Cardiac muscle cell (in vitro differentiated cells and primary cell): ENCODE data around the gene UBE3B. TPM values are rescaled to one million over a fixed set of nuclear protein-coding genes. Genes with fewer than 3 reads are reported as not detected.

ENCODE experiments used
- polyA plus RNA-seq: library from polyadenylated mRNA; unstranded; fragments of >200 nt; fragmentation: Nextera tagmentation; extraction: Ambion mirVana; gene quantifications from 2 replicates; pipeline ENCODE4 v1.2.1, GENCODE V29; 2016
- total RNA-seq: library from RNA; depleted of rRNA; stranded (reverse); fragments of >200 nt; gene quantifications from 2 replicates; pipeline ENCODE4 v1.2.3, GENCODE V29; 2016

UBE3B gene
- total and polyA plus RNA-seq, 2 experiments from 2014 or later, result 36.7 to 73.5 TPM

Other genes starting within 250 kb of the UBE3B start
- 0.42 and 2.5 TPM in 2 replicates for gene FOXN4, start 168.3 kb upstream of the UBE3B start, total RNA-seq
- 0.15 and 0.84 TPM in 2 replicates for gene FOXN4, start 168.3 kb upstream of the UBE3B start, polyA plus RNA-seq
- 0.21 TPM in 1 of 2 replicates, not detected in the other for gene MYO1H, start 129.7 kb upstream of the UBE3B start, total RNA-seq
- 0.36 TPM in 1 of 2 replicates, not detected in the other for gene MYO1H, start 129.7 kb upstream of the UBE3B start, polyA plus RNA-seq
- gene KCTD10, start 334 bp upstream of the UBE3B start, total RNA-seq, result 64.4 and 102 TPM in 2 replicates
- 64.5 and 95.7 TPM in 2 replicates for gene KCTD10, start 334 bp upstream of the UBE3B start, polyA plus RNA-seq
- gene MMAB, start 95.9 kb downstream of the UBE3B start, total RNA-seq, result 89.4 and 133 TPM in 2 replicates
- gene MMAB, start 95.9 kb downstream of the UBE3B start, polyA plus RNA-seq, result 130 and 174 TPM in 2 replicates
- gene MVK, start 96.2 kb downstream of the UBE3B start, total RNA-seq, result 56.1 and 83.3 TPM in 2 replicates
- 22.6 and 29.0 TPM in 2 replicates for gene MVK, start 96.2 kb downstream of the UBE3B start, polyA plus RNA-seq
- 35.5 and 42.9 TPM in 2 replicates for gene FAM222A, start 236.2 kb downstream of the UBE3B start, total RNA-seq
- 25.4 and 42.1 TPM in 2 replicates for gene FAM222A, start 236.2 kb downstream of the UBE3B start, polyA plus RNA-seq